IMR-90 (cell line): ENCODE measurements around the gene ACE. TPM values are rescaled to one million over a fixed set of nuclear protein-coding genes. Genes with fewer than 3 reads are reported as not detected.

Source experiments
- ATAC-seq: fragments of 200-7000 bp; cut with Tn5 transposase; 2 replicates; pipeline ENCODE4 v1.9.1; 2020; ENCODE audit warnings: low read depth, mild to moderate bottlenecking, moderate library complexity
- BruUV-seq: library from RNA; stranded (reverse); fragments of 400-500 nt; replicated peaks from 2 replicates; lab custom pipeline; 2021; lab: Mats Ljungman, UMichigan
- CTCF ChIA-PET: fragments of 300-600 bp; formaldehyde crosslinking; extraction: SDS; loops from one replicate; lab custom pipeline; 2021; ENCODE audit warnings: antibody characterized with exemption; lab: Yijun Ruan, JAX
- POLR2A ChIA-PET: fragments of 300-600 bp; sonication (Branson Sonifier 250); formaldehyde crosslinking; loops from one replicate; lab custom pipeline; 2022; ENCODE audit warnings: antibody characterized with exemption; ENCODE audit not compliant: unreplicated experiment; lab: Charles Lee
- DNase-seq: peaks from one replicate; pipeline ENCODE4 v3.0.0; 2013
- H2AFZ ChIP-seq: replicated peaks from 2 replicates; pipeline ENCODE3; 2013; ENCODE audit warnings: low read length, mild to moderate bottlenecking; ENCODE audit not compliant: poor library complexity
- H2AK5ac ChIP-seq: 2 replicates; pipeline ENCODE4 v1.6.1; 2013; ENCODE audit warnings: low read depth, low read length, inconsistent platforms
- H2AK9ac ChIP-seq: replicated peaks from 2 replicates; pipeline ENCODE3; 2013; ENCODE audit warnings: mild to moderate bottlenecking, low read depth, low read length, moderate library complexity; ENCODE audit not compliant: poor library complexity
- H2BK120ac ChIP-seq: 2 replicates; pipeline ENCODE4 v1.6.1; 2013; ENCODE audit warnings: low read depth, low read length, inconsistent platforms
- H2BK15ac ChIP-seq: 3 replicates; pipeline ENCODE4 v1.6.1; 2013; ENCODE audit warnings: low read depth, low read length, inconsistent platforms
- H2BK20ac ChIP-seq: 2 replicates; pipeline ENCODE4 v1.6.1; 2013; ENCODE audit warnings: low read depth, mild to moderate bottlenecking, inconsistent platforms, low read length, moderate library complexity
- H2BK5ac ChIP-seq: 2 replicates; pipeline ENCODE4 v1.6.1; 2013; ENCODE audit warnings: mild to moderate bottlenecking, low read depth, low read length, inconsistent platforms; ENCODE audit not compliant: poor library complexity, severe bottlenecking
- H3K14ac ChIP-seq: replicated peaks from 2 replicates; pipeline ENCODE4 v1.6.1; 2013; ENCODE audit warnings: low read depth, low read length, inconsistent platforms
- H3K18ac ChIP-seq: 2 replicates; pipeline ENCODE4 v1.6.1; 2013; ENCODE audit warnings: low read depth, low read length, control low read depth
- H3K23ac ChIP-seq: 2 replicates; pipeline ENCODE4 v1.6.1; 2013; ENCODE audit warnings: low read depth, low read length, inconsistent platforms
- H3K27ac ChIP-seq: 2 replicates; pipeline ENCODE4 v1.5.1; 2013; ENCODE audit warnings: mild to moderate bottlenecking, control low read depth, low read length; ENCODE audit not compliant: insufficient read depth
- H3K27me3 ChIP-seq: 2 replicates; pipeline ENCODE4 v1.6.1; 2013; ENCODE audit warnings: low read length; ENCODE audit not compliant: control insufficient read depth, insufficient read depth
- H3K36me3 ChIP-seq: 2 replicates; pipeline ENCODE4 v1.6.1; 2013; ENCODE audit warnings: low read length, mixed read lengths; ENCODE audit not compliant: control insufficient read depth, insufficient read depth
- H3K4ac ChIP-seq: 2 replicates; pipeline ENCODE4 v1.6.1; 2013; ENCODE audit warnings: low read depth, low read length, inconsistent platforms
- H3K4me1 ChIP-seq: 2 replicates; pipeline ENCODE4 v1.6.1; 2013; ENCODE audit warnings: low read length, mixed read lengths; ENCODE audit not compliant: control insufficient read depth, insufficient read depth
- H3K4me2 ChIP-seq: 2 replicates; pipeline ENCODE4 v1.6.1; 2013; ENCODE audit warnings: low read depth, mild to moderate bottlenecking, control low read depth, low read length, moderate library complexity
- H3K4me3 ChIP-seq: 2 replicates; pipeline ENCODE4 v1.5.1; 2013; ENCODE audit warnings: low read depth, mild to moderate bottlenecking, control low read depth, low read length, moderate library complexity; ENCODE audit not compliant: insufficient read depth
- H3K56ac ChIP-seq: 2 replicates; pipeline ENCODE4 v1.6.1; 2013; ENCODE audit warnings: low read length, inconsistent platforms; ENCODE audit not compliant: insufficient read depth; ENCODE audit errors: extremely low read depth
- H3K79me1 ChIP-seq, 2 experiments: 2 replicates each; pipeline ENCODE4 v1.6.1; 2013; ENCODE audit warnings: low read length in 2 of 2, inconsistent platforms in 1 of 2, low read depth in 1 of 2
- H3K9ac ChIP-seq: 2 replicates; pipeline ENCODE4 v1.6.1; 2013; ENCODE audit warnings: low read depth, low read length, control low read depth
- H3K9me1 ChIP-seq: 2 replicates; pipeline ENCODE4 v1.6.1; 2013; ENCODE audit warnings: low read length, inconsistent platforms; ENCODE audit not compliant: insufficient read depth
- H3K9me3 ChIP-seq: 2 replicates; pipeline ENCODE4 v1.6.1; 2013; ENCODE audit warnings: low read length; ENCODE audit not compliant: control insufficient read depth, insufficient read depth
- H4K20me1 ChIP-seq: 2 replicates; pipeline ENCODE4 v1.6.1; 2013; ENCODE audit warnings: low read length, inconsistent platforms; ENCODE audit not compliant: insufficient read depth
- H4K5ac ChIP-seq: 2 replicates; pipeline ENCODE4 v1.6.1; 2013; ENCODE audit warnings: mild to moderate bottlenecking, low read depth, low read length, control low read depth
- H4K8ac ChIP-seq, 2 experiments: 2 replicates each; pipeline ENCODE4 v1.6.1; 2013; ENCODE audit warnings: low read depth in 2 of 2, low read length in 2 of 2, control low read depth in 1 of 2, inconsistent platforms in 1 of 2
- H4K91ac ChIP-seq: 2 replicates; pipeline ENCODE4 v1.6.1; 2013; ENCODE audit warnings: low read depth, low read length, inconsistent platforms; ENCODE audit not compliant: insufficient read depth
- BHLHE40 ChIP-seq: fragments of 150-350 bp; IDR thresholded peaks from 2 replicates; pipeline ENCODE4 v1.6.1; 2016; ENCODE audit warnings: mild to moderate bottlenecking, low read depth, low read length
- CHD1 ChIP-seq: IDR thresholded peaks from 2 replicates; pipeline ENCODE4 v1.6.1; 2012; ENCODE audit warnings: low read depth, low read length, improper control_type of control experiment
- MXI1 ChIP-seq: IDR thresholded peaks from 2 replicates; pipeline ENCODE4 v1.6.1; 2012; ENCODE audit warnings: low read depth, mild to moderate bottlenecking, low read length, moderate library complexity, borderline replicate concordance
- RCOR1 ChIP-seq: IDR thresholded peaks from 2 replicates; pipeline ENCODE4 v1.6.1; 2012; ENCODE audit warnings: mild to moderate bottlenecking, low read length, improper control_type of control experiment; ENCODE audit not compliant: insufficient replicate concordance
- RFX5 ChIP-seq: IDR thresholded peaks from 2 replicates; pipeline ENCODE4 v1.8.0; 2012; ENCODE audit warnings: low read depth, mild to moderate bottlenecking, low read length, moderate library complexity
- SMC3 ChIP-seq: fragments of 150-350 bp; IDR thresholded peaks from 2 replicates; pipeline ENCODE4 v1.6.1; 2016; ENCODE audit warnings: low read depth, mild to moderate bottlenecking, antibody characterized with exemption, low read length, moderate library complexity
- WGBS, 2 experiments: methylation state at CpG; one replicate each; pipeline versions ENCODE4 v1.1.5 to v1.1.7; 2013; ENCODE audit warnings: missing lambda C conversion rate in 2 of 2; ENCODE audit not compliant: insufficient read length in 1 of 2; ENCODE audit errors: extremely low coverage in 2 of 2; 5-methylcytosine and 5-hydroxymethylcytosine counted together
- dilution Hi-C: fragments of 300-500 bp; cut with HindIII; formaldehyde crosslinking; loops from one replicate; pipeline ENCODE4 v1.14.3; 2018; ENCODE audit warnings: low sequenced_read_pairs; ENCODE audit not compliant: unreplicated experiment
- in situ Hi-C: fragments of 300-500 bp; cut with MboI; formaldehyde crosslinking; loops from 3 replicates; pipeline ENCODE4 v1.14.3; 2019; ENCODE audit warnings: low sequenced_read_pairs, inconsistent platforms, mixed read lengths
- intact Hi-C: fragments of 100-400 bp; cut with micrococcal nuclease; formaldehyde crosslinking; loops from 2 replicates; pipeline ENCODE4 v1.10.0; 2022
- polyA plus RNA-seq, 3 experiments: library from polyadenylated mRNA; depleted of rRNA; stranded (reverse); fragments of >200 nt; gene quantifications; 2 replicates each; pipeline ENCODE4 v1.2.3, GENCODE V29; 2012; ENCODE audit warnings: low replicate concordance in 1 of 3
- total RNA-seq: library from RNA; depleted of rRNA; stranded (reverse); fragments of >200 nt; gene quantifications from 2 replicates; pipeline ENCODE4 v1.2.3, GENCODE V29; 2012

Gene ACE
- total and polyA plus RNA-seq, 2 of the 4 experiments (the other 2 are of a cell fraction): 1.4 to 5.8 TPM

- CTCF ChIA-PET: no interaction called here
- dilution Hi-C loops: no loop called here
Observed at GRCh38 chr17:63534816-63535455, 58.1 kb downstream of the ACE start.

More at GRCh38 chr17:63534816-63535455, 58.1 kb downstream of the ACE start:
- H2BK20ac ChIP-seq: no peak overlapping the region
- no peak overlapping the region for H3K4me3 ChIP-seq
- no peak overlapping the region for H2AFZ ChIP-seq
- no peak overlapping the region for H2BK5ac ChIP-seq
- BruUV-seq: no TSS peak
- POLR2A ChIA-PET: no interaction called here
- no peaks in the 10 kb centered on the region for H3K79me1 ChIP-seq
- H2BK120ac ChIP-seq: no peak overlapping the region
- no peak overlapping the region for H2BK15ac ChIP-seq
- no peak overlapping the region for H4K8ac ChIP-seq
- no peak overlapping the region for H4K91ac ChIP-seq
- ATAC-seq (no peak), DNase-seq (no peak)
- H2AK5ac ChIP-seq: no peak overlapping the region
- H3K9me3 ChIP-seq: no peaks in the 10 kb centered on the region
- H3K14ac ChIP-seq: no peak overlapping the region
- no peaks in the 10 kb centered on the region for H3K9me1 ChIP-seq
- in situ Hi-C loops: no loop called here
- no peak overlapping the region for H3K18ac ChIP-seq
- no peak overlapping the region for H3K23ac ChIP-seq
- 64% methylated on average over 9 of the region's 13 CpGs; no CpG with 5 or more reads in 1 of the 2 experiments for WGBS, 2 experiments
- no peaks in the 10 kb centered on the region for H3K36me3 ChIP-seq
- H3K27me3 ChIP-seq: peaks cover 47% of the 10 kb centered on the region
- H4K20me1 ChIP-seq: no peaks in the 10 kb centered on the region
- no peak overlapping the region for H3K56ac ChIP-seq
- no peak overlapping the region for H2AK9ac ChIP-seq
- H3K4me1 ChIP-seq: peaks cover 3% of the 10 kb centered on the region; the same call in 1 of the 2 replicates
- intact Hi-C loops: no loop called here
- H3K4me2 ChIP-seq: no peak overlapping the region
- H3K9ac ChIP-seq: no peak overlapping the region
- TF ChIP-seq CHD1 (no peak), RFX5 (no peak), MXI1 (no peak), RCOR1 (no peak), BHLHE40 (no peak), SMC3 (no peak)
- no peak overlapping the region for H4K5ac ChIP-seq
- H3K4ac ChIP-seq: no peak overlapping the region
- H3K27ac ChIP-seq: no peak overlapping the region
